GM10266 (cell line): Measurements from ENCODE around the gene MYADML2.
A peak's percentile ranks its signal among the peaks of the same experiment; 100 is the strongest.
"Not testable (repeated sequence)": the region's sequence is repeated elsewhere in the genome, so short reads cannot be mapped to it uniquely, and the experiment has no call there.

Source experiments
- DNase-seq: peaks from one replicate; pipeline ENCODE4 v3.0.0; 2012; ENCODE audit errors: extremely low spot score
- TF ChIP-seq, protein P1 (sequence below): IDR thresholded peaks from 2 replicates; pipeline ENCODE4 v1.5.1; 2012; ENCODE audit warnings: mild to moderate bottlenecking, low read depth; ENCODE audit not compliant: control insufficient read depth, insufficient read depth; ENCODE audit errors: missing control alignments

MYADML2 gene

DNA sequence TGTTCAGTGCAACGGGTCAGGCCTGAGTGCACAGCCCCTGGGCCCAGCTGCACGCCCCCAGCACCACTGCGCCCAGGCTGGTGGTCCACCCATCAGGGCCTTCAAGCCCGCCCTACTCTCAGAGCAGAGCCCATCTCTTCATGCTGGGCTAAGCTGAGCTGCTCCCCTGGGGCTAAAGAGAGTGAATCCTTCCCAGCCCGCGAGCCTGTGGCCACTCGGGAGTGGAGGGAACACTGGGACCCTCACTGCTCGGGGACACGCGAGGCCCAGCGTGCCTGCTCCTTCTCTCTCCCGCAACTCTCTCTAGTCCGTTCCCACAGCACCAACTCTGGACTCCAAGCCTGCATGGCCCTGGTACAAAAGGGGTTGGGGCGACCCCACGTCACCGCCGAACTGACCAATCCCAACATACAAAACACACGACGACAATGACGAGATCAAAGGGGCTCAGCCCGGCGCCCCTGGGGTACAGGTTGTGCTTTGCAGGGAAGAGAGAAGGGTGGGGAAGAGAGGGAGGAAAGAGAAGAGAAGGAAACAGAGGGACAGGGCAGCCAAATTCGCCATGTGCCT is 25.0 kb downstream of the MYADML2 start:
- DNase-seq, result no peak
- TF ChIP-seq, protein P1, sequence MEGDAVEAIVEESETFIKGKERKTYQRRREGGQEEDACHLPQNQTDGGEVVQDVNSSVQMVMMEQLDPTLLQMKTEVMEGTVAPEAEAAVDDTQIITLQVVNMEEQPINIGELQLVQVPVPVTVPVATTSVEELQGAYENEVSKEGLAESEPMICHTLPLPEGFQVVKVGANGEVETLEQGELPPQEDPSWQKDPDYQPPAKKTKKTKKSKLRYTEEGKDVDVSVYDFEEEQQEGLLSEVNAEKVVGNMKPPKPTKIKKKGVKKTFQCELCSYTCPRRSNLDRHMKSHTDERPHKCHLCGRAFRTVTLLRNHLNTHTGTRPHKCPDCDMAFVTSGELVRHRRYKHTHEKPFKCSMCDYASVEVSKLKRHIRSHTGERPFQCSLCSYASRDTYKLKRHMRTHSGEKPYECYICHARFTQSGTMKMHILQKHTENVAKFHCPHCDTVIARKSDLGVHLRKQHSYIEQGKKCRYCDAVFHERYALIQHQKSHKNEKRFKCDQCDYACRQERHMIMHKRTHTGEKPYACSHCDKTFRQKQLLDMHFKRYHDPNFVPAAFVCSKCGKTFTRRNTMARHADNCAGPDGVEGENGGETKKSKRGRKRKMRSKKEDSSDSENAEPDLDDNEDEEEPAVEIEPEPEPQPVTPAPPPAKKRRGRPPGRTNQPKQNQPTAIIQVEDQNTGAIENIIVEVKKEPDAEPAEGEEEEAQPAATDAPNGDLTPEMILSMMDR, result no peak

- TF ChIP-seq, protein P1, result no peak
- DNase-seq, result no peak
These were observed 25.5 kb downstream of the MYADML2 start for GRCh38 chr17:81921537-81921862.

- TF ChIP-seq, protein P1, result no peak
- DNase-seq, result no peak
These were observed 26.2 kb downstream of the MYADML2 start for GRCh38 chr17:81920612-81921536.

- DNase-seq, result no peak
- TF ChIP-seq, protein P1, result no peak
These were observed 28.0 kb downstream of the MYADML2 start for GRCh38 chr17:81918832-81919545.

DNA sequence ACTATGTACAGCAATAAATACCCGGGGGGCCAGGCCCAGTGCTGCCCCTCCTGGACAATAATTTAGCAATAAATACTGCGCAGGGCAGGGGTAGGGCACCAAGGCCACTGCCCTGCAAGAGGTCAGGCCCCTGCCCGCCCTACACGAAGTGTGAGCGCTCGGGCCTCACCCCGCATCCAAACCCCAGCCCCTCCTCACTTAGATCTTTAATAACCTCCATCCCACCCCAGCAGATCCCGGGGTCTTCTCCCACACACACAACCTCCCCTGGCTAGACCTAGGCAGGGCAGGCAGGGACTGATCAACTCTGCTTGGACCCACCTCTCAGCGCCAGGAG is 28.7 kb downstream of the MYADML2 start:
- not testable (repeated sequence) for DNase-seq

DNA sequence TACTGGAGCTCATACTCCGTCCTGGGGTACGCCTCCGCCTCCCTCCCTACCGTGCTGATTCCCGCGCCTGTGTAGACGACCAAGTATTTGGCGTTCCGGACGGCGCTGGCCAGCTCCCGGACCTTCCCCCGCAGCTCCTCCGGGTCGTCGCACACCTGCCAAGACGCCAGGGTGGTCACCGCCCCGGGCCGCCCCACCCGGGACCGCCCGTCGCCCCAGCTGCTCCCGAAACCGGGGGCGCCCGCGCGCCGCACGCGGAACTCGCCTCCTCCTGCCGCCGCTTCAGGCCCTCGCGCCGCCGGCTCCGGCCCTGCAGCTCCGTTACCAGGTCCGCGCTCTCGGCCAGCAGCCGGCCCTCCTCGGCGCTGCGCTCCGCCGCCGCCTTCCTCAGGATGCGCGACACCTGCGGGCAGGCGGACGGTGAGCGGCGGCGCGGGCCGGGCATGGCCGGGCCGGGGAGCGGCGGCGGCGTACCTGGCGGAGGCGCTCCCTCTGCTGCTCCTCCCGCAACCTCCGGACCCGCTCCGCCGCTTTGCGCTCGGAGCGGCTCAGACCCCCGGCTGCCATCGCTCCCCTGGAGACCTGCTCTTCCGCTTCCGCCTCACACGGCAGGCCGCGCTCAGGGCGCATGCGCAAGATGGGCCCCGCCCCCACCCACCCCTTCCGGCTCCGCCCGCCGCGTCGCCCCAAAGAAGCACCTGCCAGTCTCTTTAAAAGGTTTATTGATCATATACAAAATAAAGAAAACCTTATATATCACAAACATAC is 29.3 kb downstream of the MYADML2 start, which contains the start of gene SIRT7:
SIRT7 (minus strand) TSS at position 612 of the 768 bp plus-strand sequence; CDS start at position 567, 45 bp downstream.
- TF ChIP-seq, protein P1, result no peak
- DNase-seq, result peak; percentile 99
